CD4-positive, alpha-beta T cell treated with Interferon gamma for 1 hour (primary cell): ENCODE measurements around the gene COLEC11.
"Not testable (repeated sequence)": the region's sequence is repeated elsewhere in the genome, so short reads cannot be mapped to it uniquely, and the experiment has no call there.

Experiments used
- DNase-seq: peaks from one replicate; pipeline ENCODE4 v3.0.0-alpha.2; 2020

COLEC11 gene

GRCh38 chr2:3594493-3595281, at the start of gene COLEC11:
Gene COLEC11, plus strand, starts transcription at chr2:3595112. Its CDS starts 9,229 bp downstream, at chr2:3604341.
- no peak for DNase-seq

GRCh38 chr2:3545788-3546478, 49.0 kb upstream of the COLEC11 start:
- DNase-seq, result no peak

GRCh38 chr2:3547915-3548314, 47.0 kb upstream of the COLEC11 start:
- no peak for DNase-seq

GRCh38 chr2:3553946-3554345, 41.0 kb upstream of the COLEC11 start:
- DNase-seq, result no peak

DNA sequence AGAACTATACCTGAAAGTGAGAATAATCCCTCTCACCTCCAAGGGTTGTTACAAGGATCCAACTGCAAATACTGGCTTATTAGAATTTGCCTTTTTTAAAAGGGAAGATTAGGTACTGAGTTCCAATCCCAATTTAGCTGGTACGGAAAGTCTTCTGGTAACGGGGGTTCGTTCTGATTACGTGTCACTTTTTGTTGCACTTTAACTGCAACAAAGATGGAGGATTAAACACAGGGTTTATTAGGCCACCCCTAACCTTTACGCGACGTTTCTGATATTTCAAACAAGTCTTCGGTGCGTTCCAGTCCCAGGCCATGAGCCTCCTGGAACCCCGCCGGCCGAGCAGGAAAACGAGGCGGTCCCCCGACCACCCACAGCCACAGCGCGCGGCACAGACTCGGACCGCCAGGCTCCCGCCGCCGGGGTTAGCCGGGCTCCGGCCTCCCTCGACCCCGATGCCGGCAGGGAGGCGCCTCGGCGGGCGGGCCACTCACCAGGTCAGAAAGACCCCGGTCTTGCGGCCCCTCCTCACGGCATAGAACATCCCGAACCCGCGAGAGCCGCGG, 37.2 kb upstream of the COLEC11 start:
- no peak for DNase-seq

DNA sequence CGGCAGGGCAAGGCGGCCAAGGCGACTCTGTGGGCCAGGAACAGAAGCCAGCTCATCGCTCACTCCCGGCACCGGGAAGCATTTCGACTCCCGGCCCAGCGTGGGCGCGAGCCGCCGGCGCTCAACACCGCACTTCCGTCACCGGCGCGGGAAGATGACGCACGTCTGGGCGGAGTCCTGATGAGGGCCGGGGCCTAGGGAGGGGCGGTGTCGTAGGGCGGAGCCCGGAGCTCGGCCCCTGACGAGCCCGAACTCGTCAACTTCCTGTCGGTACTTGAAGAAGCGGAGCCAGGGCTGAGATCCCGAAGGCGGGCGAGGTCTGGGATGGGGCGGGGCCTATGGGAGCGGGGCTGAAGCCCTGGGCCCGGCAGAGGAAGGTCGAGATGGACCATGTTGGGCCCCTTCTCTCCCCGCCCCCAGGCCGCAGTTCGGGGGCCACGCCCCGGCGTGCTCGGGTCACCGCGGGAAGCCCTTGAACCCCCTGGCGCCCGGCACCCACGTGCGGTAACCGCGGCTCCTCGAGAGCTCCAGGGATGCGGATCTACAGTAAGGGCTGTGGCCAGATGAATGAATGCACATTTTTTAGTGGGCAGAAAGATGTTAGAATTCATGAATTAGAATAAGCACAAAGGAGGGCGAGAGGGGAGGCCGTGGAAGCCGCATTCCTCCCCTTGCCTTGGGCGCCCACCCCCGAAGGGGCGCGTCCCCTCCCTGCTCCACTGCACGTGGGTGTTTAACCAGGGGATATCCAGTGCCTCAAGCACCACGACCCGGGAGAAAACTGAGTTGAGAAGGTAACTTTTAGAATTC, 36.5 kb upstream of the COLEC11 start, which contains the start of gene RNASEH1:
TSS of gene RNASEH1 (minus strand) at position 129 of the 810 bp plus-strand sequence. CDS start at position 56, 73 bp downstream.
- peak; percentile 95 for DNase-seq

DNA sequence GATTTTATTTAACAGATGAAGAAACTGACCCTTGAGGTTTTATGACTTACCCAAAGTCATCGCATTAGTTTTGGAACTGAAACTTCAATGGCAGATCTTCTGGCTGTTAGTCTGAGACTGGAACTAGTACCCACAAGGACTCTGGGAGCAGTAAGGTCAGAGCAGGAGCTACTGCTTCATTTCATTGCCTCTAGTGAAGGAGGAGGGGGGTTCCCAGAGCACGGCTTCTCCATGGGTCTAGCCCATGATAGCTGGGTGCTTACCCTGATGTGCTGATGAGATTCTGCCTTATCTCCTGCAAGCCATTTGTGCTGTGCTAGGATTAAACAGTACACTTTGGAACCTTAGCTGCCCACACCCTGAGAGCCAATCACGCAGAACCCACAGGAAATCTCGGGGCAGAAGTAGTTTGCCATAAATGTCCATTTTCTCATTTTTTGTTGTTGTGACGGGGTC, 31.4 kb upstream of the COLEC11 start:
- DNase-seq, result no peak

- DNase-seq, result no peak
Measured at GRCh38 chr2:3565117-3565516, 29.8 kb upstream of the COLEC11 start.

DNA sequence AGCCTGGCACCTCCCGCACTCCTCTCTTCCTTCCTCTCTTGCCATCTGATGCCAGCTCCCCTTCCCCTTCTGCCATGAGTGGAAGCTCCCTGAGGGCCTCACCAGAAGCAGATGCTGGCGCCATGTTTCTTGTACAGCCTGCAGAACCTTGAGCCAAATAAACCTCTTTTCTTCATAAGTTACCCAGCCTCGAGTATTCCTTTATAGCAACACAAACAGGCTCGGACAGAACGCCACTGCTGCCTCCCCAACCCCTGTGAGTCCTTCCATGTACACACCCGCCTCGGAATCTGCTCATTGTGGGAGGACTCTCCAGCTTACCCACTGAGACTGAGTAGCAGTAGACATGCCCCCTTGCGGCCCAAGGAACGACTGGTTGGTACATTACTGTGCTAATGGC, 28.1 kb upstream of the COLEC11 start:
- no peak for DNase-seq

DNA sequence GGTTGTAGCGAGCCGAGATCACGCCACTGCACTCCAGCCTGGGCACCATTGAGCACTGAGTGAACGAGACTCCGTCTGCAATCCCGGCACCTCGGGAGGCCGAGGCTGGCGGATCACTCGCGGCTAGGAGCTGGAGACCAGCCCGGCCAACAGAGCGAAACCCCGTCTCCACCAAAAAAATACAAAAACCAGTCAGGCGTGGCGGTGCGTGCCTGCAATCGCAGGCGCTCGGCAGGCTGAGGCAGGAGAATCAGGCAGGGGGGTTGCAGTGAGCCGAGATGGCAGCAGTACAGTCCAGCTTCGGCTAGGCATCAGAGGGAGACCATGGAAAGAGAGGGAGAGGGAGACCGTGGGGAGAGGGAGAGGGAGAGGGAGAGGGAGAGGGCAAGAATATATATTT, 25.3 kb upstream of the COLEC11 start:
- DNase-seq, result not testable (repeated sequence)

DNA sequence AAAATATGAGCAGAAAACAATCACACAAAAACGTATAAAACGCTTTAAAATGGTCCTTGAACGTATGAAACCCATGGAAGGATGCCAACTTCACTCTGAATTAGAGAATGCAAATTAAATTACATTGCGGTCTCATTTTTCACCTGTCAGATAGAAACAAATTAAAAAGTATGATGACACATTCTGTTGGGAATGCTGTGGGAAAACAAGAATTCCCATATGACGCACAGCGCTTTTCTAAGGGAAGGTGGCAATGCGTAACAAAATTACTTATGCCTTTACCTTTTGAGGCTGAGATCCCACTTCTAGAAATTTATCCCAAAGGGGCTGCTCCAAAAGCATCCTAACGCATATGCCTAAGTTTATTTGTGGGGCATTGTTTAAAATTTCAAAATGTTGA, 23.6 kb upstream of the COLEC11 start:
- DNase-seq, result no peak

DNA sequence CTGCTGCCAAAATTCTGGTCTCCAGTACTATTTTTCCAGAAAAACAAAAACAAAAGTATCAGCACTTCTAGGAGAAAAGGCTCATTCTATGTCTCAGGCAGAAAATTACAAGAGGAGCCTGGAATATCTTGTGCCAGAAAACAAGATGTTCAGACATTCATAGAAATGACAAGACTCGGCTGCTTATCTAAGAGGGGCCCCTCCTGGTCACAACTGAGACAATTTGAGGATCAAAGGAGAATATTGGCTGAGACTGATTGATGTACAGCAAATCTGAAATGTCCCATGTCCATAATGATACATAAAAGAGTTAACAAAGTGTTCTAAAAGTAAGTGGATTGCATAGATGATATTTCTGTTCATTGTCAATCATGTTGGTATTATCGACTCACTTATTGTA, 22.3 kb upstream of the COLEC11 start:
- no peak for DNase-seq

- no peak for DNase-seq
Measured at GRCh38 chr2:3574155-3574554, 20.8 kb upstream of the COLEC11 start.

- no peak for DNase-seq
Measured at GRCh38 chr2:3575534-3576262, 19.2 kb upstream of the COLEC11 start.

DNA sequence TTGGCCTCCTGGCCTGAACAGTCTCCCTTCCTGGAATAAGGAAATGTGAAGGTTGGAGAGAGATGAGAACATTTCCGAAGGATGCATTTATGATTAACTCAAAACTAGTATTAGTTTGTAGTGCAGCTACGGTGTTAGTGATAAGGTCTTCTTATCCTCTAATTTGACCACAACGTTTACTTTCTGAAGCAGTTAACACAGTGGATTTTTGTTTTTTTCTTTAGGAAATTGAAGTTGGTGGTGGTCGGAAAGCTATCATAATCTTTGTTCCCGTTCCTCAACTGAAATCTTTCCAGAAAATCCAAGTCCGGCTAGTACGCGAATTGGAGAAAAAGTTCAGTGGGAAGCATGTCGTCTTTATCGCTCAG, 18.7 kb upstream of the COLEC11 start:
- not testable (repeated sequence) for DNase-seq

GRCh38 chr2:3578987-3579386, 15.9 kb upstream of the COLEC11 start:
- no peak for DNase-seq

DNA sequence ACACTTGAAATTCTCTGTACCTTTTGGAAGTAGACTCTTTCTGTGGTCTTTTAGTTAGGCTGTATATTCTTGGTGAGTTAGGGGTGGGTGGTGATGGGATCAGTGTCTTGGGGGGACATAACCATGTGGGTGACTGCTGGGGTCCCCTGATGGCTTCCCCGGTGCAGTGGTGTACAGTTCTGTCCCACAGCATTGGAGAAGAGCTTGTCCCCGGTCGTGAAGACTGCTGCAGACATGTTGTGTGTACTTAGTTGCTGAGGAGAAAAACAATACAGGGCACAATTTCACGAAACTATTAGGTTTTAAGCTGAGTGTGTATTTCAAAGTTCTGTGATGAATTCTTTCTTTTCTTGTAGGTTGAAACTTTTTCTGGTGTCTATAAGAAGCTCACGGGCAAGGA, 14.5 kb upstream of the COLEC11 start:
- DNase-seq, result no peak

DNA sequence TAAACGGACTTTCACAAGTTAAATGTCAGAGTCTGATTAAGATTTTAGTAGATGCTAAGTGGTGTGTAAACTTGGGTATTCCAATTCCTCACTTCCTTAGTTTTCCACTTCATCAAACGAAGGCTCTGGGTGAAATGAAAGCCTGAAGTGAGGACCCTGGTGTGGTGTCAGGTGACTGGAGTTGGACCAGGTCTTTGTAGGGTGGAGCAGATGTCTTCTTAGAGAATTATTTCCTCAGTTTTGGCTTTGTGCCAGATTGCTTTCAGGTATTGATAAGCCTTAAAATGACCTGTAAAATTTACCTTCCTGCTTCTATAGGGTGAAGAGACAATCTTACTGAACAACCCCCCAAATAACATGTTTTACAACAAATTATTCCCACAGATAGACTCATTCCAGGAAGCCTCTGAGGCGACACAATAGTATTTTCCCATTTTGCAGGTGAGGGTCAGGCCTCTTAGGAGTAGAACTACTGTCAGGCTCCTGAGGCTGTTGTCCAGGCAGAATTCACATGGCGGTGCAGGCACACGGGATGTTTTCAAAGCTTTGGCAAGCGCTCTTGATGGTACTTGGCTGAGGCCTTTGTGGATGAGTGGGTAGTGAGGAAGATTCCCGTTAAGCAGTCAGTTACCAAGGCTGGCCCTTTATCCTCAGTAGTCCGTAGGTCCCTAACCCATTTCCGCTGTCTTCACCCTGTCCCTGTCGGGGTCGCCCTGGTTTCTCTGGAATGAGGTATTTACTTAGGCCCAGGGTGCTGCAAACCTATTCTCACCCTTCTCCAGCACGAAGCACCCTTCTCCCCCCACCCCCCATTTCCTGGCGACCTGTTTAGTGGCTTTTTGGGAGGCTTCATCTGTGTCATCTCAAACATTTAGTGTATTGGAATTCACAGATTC, 13.3 kb upstream of the COLEC11 start:
- no peak for DNase-seq

- DNase-seq, result no peak
Measured at GRCh38 chr2:3584076-3584475, 10.8 kb upstream of the COLEC11 start.

DNA sequence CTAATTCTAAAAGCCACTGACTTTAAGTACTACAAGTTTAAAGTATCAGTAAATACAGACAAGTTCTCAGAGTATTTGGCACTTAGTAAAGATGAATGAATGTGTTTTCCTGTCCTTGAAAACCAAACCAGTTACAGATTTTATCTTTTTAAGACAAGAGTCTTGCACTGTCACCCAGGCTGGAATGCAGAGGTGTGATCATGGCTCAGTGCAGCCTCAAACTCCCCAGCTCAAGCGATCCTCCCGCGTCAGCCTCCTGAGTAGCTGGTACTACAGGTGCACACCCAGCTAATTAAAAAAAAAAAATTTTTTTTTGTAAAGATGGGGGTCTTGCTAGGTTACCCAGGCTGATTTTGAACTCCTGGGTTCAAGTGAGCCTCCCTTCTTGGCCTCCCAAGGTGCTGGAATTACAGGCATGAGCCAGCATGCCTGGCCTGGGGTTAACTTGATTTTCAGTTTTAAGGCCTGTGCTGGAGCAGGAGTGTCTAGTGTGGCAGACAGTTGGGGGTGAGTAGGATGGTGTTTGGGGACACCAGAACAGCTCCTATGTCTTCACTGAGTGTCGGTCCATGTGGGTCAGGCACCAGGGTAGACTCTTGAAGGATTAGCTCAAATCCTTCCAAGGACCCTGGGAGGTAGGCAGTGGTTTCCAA, 10.2 kb upstream of the COLEC11 start:
- DNase-seq, result no peak
